Inflammatory macrophage (primary cell): ENCODE data around the gene SHISA2.
"Not testable (repeated sequence)": the region's sequence is repeated elsewhere in the genome, so short reads cannot be mapped to it uniquely, and the experiment has no call there.

Experiments used
- DNase-seq, 2 donors: peaks; one replicate each; pipeline ENCODE4 v3.0.0-alpha.2; 2020 to 2022
- total RNA-seq, 18 experiments: gene quantifications; one replicate each; lab custom pipeline; 2026; ENCODE audit warnings: mixed read lengths in 6 of 18, inconsistent platforms in 2 of 18; lab: John Stamatoyannopoulos, UW

The SHISA2 gene
- 0 to 2.6 (median 0.31) reads per million in 18 experiments for total RNA-seq

DNA sequence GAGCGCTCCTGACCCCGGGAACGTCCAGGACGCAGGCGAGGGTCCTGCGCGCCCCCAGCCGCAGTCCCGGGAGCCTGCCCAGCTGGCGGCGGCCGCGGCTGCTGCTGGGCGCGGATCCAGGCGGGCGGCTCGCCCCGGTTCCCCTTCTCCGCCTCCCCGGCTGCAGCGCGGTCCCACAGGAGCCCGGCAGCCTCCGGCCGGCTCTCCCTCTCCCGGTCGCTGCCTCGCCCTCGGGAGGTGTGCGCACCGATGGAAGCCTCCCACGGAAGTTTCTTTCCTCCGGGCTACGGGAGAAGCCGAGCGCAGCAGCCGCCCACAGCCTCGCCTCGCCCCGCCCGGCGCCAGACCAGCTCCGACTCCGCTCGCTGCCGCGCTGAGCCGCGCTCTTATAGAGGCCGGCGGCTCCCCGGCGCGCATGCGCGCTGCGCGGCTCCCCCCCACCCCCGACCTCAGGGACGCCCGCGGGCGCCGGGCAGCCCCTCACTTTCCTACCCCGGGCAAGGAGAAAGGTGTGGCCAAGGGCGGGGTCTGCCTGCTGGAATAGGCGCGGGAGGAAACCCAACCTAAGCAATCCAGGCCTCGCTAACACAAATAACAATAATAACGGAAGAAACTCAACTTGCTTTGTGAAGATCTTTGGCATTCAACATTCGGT, at the start of gene SHISA2:
Gene SHISA2 (minus strand): TSS at position 360 of the 655 bp plus-strand sequence. CDS start 1,041 bp downstream, outside the sequence.
- DNase-seq: peak in 1 of 2 donors; percentile 2

GRCh38 chr13:26095846-26096610, 44.2 kb upstream of the SHISA2 start:
- no peak for DNase-seq

DNA sequence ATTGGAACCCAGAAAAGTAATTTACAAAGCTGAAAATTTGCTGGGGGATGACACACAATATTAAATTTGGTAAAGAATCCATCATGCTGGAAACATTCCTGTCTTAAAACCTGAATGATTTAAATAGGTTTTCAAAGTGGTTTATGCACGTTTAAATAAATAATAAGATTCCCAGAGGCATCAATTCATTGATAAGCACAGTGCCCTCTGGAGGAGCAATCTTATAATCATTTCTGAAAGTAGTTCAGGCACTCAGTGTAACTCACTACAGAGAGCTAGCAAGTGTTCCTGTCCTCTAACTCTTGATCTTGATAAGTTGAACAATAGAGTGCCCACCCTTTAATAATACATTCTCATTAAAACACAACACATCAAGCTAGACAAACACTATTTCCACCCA, 43.5 kb upstream of the SHISA2 start:
- no peak for DNase-seq

DNA sequence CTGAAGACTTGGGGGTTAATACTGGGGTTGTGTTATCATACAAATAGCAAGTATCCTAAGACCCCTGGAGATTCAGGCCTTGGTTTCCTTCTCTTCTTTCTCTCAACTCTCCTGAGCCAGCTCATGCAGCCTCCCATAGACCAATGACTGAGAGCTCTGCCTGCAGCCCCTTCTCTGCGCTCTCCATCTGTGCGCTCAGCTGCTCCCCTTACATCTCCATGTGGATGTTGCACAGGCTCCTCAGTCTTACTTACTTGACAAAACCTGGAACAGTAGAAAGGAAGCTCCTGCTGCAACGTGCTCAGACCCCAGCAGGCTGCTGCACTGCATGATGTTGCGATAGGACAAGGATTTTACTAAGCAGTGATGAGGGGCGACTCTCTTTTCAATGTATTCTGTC, 25.0 kb upstream of the SHISA2 start:
- not testable (repeated sequence) for DNase-seq

GRCh38 chr13:26075498-26075897, 23.7 kb upstream of the SHISA2 start:
- DNase-seq: no peak

- DNase-seq: peak in 1 of 2 donors; percentile 17
Measured at GRCh38 chr13:26074706-26075105, 22.9 kb upstream of the SHISA2 start.

DNA sequence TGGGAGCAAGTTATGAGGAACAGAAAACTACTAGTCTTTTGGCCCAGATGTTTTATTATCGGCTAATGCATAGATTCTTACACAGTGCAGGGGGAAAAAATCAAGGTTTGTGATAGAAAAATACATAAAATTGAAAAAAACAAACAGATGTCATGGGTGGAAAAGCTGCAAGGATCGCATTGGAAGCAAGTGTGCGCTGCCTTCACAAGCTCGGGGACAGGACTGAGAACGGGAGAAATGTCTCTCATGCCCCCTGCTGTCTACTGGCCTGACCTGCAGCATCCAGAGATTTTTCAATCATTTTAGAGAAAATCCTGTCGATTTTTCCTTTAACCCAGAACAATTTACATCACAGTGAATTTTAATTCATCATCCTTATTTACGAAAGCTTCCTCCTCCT, 20.5 kb upstream of the SHISA2 start:
- not testable (repeated sequence) for DNase-seq

DNA sequence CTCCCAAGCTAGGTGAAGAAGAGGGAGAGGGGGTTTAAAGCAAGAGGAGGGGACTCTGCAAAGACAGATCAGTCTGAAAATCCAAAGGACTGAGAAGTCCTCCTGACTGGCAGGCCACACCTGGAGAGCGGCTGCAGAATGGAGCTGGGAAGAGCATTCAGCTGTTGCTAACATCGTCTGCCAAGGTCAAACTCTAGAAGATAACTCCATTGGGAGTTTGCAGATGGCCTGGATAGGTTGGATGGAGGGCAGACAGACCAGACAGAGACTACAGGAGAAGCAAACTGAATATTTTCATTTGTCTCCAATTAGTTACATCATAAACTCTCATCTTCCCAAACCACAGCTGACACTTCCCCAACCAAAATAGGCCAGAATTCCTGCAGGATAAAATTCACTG, 19.9 kb upstream of the SHISA2 start:
- no peak for DNase-seq

DNA sequence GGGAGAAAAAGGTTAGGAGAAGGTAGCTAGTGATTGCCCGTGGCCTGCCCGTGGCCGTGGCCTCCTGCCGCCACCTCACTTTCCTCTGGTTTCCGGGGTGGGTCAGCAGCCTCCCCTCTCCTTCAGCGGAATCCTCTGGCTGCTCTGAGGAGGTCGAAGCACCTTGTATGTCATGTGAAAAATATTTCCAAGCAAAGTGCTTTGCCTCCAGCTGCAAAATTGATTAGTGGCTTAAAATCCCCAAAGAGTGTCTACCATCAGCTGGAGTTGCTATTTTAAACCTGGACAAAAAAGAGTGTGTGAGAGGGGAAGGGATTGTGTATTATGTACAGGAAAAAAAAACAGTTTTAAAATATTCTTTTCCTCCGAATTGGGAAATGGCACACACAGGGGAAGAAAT, 17.8 kb upstream of the SHISA2 start:
- not testable (repeated sequence) for DNase-seq

DNA sequence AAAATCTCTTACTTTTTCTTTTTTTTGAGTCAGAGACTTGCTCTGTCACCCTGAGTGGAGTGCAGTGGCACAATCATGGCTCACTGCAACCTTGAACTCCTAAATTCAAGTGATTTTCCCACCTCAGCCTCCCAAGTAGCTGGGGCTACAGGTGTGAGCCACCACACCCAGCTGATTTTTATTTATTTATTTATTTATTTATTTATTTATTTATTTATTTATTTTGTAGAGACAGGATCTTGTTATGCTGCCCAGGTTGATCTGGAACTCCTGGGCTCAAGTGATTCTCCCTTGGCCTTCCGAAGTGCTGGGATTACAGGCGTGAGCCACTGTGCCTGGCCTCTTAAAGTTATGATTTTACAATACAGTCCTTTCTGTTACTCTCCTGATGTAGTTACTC, 16.6 kb upstream of the SHISA2 start:
- DNase-seq: not testable (repeated sequence)

DNA sequence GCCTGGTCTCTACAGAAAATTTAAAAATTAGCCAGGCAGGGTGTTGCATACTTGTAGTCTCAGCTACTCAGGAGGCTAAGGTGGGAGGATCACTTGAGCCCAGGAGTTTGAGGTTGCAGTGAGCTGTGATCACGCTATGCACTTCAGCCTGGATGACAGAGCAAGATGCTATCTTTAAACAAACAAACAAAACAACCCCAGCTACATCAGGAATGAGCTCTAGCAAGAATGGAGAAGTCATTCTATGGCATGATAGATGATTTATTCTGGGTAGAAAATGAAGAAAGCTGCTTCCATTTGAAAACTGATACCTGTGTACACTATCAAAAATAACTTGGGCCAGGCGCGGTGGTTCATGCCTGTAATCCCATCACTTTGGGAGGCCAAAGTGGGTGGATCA, 15.8 kb upstream of the SHISA2 start:
- no peak for DNase-seq

DNA sequence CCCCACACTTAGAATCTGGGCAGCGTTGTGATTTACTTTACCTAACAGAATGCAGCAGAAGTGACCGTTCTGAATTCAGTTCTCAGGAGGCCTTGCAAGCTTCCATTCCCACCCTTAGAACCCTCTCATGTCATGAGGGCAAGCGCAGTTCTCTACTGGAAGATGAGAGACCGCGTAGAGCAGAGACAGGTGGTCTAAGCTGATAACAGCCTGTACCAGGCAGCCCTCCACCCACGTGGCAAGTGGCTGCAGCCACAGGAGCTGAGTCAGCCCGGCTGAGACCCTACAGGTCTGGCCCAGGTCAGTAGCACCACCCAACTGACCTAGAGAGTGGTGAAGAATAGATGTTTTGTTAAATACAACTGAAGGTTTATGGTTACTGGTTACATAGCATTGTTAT, 14.7 kb upstream of the SHISA2 start:
- not testable (repeated sequence) for DNase-seq

DNA sequence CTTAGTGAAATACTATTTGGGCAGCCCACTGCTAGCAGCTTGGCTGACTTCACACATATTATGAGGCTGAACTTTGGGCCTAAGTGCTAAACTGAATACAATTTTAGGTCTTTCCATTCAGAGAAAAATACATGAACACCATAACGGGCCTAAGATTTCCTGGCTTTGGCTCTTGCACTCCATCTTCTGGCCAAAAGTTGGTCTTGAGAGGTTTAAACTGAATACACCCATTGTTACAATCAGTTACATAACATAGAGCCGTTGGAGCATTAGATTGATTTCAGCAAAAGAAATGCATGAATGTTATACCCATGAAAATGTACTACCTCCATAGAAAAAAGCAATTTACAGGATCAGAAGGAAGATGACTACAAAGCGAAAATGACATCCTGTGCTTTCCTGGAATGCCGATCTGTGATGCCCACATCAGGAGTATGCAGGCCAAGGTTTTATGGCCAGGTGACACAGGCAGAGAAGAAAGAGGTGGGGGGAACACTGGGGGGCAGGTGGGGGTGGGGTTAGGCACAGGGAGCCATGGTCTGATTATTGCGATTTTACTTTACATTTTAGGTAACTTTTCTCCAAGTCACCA, 11.1 kb upstream of the SHISA2 start:
- DNase-seq: peak; percentile 28 to 55

DNA sequence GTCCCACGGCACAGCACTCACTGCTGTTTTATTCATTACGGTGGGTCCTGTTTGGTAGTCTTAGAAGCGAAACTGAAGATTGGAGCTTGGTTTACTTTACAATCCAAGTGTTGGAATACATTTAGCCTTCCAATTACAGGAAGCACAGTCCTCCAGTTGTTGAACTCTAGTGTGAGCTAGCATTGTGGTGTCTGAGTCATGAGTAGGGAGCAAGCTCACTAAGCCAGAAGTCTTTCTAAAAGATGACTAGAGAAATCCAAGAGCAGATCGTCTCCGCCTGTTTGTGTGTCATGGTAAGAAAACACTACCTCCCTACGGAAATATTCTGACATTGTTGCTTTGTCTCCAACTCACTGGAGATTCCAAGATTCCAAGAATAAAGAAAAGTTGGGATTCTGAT, 10.1 kb upstream of the SHISA2 start:
- DNase-seq: no peak

DNA sequence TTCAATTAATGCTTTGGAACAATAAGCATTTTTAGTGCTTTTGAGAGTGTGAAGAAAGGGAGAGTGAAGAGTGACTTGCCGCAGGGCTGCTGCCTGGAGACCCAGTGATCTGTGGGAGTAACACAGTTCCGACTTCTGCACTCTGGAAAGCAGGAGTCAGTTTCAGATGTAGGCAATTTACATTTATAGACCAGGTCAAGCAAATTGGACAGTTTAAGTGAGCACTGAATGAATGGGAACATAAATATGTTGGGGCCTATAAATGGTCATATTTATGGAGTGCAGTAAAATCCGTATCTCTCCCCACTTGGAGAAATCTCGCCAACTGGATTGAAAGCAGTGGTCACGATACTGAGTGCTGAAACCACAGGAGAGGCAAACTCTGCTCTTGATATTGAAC, 9.4 kb upstream of the SHISA2 start:
- DNase-seq: no peak

DNA sequence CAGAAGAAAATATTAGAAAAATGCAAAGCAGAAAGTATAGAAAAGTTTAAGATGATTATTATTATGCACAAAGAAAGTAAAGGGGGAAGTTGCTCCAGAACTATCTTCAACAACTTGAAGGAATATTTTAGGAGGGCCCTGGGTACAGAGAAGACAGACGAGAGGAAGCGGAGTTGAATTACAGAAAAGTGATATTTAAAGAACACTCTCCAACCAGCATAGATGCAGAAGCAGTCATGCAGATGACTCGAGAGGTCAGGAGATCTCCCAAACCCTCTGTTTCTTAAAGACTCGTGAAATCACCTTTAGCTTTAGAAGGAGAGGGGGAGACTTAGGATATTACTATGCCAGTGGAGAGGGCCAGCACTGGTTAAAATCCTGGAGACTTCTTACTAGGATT, 8.5 kb upstream of the SHISA2 start:
- DNase-seq: no peak

DNA sequence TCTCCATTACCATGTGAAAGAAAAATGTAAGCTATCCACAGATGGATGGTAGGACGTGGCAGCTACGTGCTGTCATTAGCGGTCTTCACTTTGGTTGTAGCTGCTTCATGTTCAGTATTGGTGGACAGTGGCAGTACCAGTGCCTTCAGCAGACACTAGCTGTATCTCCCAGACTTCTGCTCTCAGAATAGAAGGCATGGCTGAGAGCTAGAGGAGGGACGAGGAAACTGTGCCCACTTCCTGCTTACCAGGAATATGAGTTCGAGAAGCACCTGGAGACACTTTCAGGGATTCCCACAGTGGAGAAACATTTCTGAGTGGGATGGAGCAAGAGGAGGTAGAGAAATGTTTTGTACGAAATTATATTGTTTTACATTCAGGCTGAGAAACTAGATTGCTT, 6.9 kb upstream of the SHISA2 start:
- no peak for DNase-seq

DNA sequence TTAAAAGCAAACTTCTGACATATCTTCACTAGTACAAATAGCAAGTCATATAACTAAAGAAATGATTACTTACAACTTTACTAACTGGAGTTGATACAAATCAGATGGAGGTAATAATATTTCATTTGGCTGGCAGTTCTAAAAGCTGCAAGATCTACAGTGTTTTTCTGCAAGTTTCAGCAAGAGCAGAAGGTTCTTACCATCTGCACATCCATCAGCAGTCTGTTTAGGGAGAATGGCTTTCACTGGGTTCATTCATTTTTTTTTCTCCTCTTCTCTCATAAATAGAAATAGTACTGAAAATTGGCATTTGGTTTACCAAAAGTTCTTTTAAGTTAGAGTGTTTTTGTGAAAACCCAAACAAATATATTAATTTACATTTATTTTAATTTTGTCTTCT, 3.1 kb upstream of the SHISA2 start:
- no peak for DNase-seq

DNA sequence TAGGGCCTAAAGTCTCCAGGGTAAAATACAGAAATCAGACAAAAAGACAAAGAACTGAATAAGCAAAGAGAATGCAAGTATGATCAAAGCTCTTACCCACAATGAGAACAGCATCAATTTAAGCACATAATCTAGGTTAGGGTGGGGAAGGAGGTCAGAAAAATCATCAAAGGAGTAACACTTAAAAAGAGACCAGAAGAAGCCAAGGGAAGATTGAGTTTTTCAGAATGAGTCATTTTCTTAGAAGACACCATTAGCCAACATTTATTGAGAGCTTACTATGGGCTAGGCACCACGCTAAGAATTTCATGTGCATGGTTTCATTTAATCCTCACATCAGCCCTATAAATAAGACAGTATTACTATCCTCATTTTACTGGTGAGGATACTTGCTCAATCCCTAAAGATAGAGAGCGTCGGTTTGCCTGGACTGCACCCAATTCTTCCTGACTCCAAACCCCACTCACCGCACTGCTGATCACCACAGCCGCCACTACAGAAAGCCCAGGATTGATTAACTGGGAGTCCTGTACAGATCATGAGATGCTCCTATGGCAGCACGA, 1.7 kb upstream of the SHISA2 start:
- DNase-seq: no peak

GRCh38 chr13:26052337-26052736, 521 bp upstream of the SHISA2 start:
- no peak for DNase-seq

GRCh38 chr13:26051231-26051656, 572 bp downstream of the SHISA2 start:
- no peak for DNase-seq

GRCh38 chr13:26050568-26051230, 1.1 kb downstream of the SHISA2 start:
- DNase-seq: no peak

GRCh38 chr13:26048741-26049140, 3.1 kb downstream of the SHISA2 start:
- no peak for DNase-seq
